Measurements from ENCODE around the gene NAB2.
"Not testable (repeated sequence)": the region's sequence is repeated elsewhere in the genome, so short reads cannot be mapped to it uniquely, and the experiment has no call there.

NAB2 gene

DNA sequence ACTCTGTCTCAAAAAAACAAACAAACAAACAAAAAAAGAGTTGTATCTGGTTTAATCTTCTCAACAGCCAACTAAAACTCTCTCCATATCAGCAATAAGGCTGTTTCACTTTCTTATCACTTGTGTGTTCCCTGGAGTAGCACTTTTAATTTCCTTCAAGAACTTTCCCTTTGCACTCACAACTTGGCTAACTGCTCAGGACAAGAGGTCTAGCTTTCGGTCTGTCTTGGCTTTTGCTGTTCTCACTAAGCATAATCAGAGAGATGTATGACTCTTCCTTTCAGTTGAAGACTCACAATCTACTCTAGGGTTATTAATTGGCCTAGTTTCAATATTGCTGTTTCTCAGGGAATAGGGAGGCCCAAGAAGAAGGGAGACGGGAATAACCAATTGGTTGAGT lies 22.7 kb upstream of the NAB2 start:
- no peak for DNase-seq

DNA sequence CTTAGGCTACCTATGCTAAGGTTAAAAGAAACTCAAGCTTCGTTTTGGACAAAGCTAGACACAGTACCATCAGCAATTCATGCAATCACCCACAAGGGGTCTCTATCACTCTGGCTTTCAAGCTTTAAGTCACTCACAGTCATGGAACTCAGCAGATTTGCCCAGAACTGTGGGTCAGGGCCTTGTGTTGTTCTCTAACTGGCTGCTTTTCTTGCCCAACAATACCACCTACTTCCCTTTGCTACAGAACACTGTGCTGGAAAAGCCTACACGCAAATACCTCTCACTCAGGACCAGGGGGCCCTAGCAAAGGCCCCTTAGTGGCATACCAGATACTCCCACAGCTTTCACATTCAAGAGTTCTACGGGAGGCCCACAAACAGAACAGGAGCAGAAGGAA lies 19.4 kb upstream of the NAB2 start:
- peak; percentile 78 for DNase-seq

DNA sequence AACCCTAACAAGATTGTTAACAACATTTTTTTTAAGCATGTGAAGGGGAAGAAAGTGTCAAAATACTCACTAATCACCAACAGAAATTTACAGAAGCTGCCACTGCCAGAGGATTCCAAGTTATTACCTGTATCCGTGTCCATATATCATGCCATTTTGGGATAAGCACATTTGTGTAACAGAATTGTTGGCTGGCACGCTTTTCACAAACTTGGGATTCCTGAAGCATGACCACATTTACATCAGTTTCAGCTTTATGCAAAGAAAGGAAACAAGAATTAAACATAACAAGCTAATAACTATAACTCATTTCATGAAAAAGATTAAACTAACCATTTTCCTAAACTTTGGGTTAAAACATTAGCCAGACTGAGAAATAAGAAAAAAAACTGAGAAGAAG lies 16.3 kb upstream of the NAB2 start:
- no peak for DNase-seq

DNA sequence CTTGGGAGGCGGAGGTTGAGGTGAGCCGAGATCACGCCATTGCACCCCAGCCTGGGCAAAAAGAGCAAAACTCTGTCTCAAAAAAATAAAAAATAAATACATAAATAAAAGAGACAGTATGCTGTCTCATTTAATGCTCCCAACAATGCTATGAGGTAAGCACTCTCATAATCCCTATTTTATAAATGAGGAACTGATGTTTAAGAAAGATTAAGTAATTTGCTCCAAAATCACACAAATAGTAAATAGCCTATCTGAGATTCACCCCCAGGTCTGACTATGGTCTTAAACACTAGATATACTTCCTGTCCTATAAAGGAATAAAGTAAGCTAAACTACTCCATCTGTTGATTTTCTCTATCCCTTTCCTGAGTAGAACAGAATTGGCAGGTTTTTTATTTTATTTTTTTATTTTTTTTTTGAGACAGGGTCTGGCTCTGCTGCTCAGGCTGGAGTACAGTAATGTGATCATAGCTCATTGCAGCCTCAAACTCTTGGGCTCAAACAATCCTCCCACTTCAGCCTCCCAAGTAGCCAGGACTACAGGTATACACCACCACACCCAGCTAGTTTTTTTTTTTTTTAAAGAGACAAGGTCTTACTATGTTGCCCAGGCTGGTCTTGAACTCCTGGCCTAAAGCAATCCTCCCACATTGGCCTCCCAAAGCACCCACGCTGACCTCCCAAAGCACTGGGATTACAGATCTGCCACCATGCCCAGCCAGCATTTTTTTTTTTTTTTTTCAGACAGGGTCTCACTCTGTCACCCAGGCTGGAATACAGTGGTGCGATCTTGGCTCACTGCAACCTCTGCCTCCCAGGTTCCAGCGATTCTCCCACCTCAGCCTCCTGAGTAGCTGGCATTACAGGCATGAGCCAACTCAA lies 15.1 kb upstream of the NAB2 start:
- not testable (repeated sequence) for DNase-seq

DNA sequence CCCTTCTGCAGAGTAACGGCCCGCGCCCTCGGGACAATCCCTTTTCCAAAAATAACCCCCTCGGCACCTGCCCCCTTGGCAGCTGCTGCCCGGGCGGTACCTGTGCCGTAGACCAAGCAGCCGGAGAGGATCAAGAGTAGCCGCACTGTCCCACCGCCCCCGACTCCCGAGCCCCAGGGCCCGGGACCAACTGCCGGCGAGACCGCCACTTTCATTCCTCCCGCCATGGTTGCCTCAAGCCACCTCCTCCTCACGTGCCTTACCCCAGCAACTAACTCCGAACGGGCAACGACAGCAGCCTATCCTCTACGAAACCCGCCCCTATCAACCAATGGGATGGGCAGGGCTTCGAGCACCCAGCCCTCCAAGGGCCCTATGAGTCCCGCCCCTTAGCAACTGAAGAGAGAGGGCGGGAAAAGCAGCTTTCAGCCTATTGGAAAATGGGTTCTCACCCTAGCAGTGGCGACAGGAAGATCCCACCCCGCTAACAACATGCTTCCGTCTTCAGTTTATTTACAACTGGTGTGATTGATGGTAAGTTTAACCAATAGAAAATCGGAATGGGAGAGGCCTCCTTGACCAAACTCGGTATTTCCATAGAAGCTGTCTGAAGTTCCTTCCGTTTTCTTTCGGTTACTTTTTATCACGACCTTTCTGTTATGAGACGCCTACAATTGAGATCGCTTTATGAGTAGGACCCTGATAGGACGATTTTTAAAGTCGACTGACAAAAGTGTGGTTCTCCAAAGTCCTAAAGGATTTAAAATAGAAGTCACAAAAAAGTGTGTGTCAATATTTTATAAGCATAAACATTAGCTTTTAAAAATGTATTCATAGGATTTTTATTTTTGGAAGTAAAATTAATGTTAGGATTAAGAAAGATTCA lies 10.2 kb upstream of the NAB2 start, which contains the start of gene NEMP1:
TSS of gene NEMP1 (minus strand) at position 273 of the 886 bp plus-strand sequence. CDS start at position 227, 46 bp downstream.
- DNase-seq = peak; percentile 100

DNA sequence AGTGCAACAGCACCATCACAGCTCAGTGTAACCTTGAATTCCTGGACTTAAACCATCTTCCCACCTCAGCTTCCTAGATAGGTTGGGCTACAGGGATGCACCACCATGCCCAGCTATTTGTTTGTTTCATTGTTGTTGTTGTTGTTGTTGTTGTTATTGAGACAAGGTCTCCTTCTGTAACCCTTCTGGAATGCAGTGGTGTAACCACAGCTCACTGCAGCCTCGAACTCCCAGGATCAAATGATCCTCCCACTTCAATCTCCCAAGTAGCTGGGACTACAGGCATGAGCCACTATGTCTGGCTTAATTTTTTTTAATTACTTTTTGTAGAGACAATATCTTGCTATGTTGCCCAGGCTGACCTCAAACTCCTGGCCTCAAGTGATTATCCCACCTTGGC lies 9.1 kb upstream of the NAB2 start:
- no peak for DNase-seq

DNA sequence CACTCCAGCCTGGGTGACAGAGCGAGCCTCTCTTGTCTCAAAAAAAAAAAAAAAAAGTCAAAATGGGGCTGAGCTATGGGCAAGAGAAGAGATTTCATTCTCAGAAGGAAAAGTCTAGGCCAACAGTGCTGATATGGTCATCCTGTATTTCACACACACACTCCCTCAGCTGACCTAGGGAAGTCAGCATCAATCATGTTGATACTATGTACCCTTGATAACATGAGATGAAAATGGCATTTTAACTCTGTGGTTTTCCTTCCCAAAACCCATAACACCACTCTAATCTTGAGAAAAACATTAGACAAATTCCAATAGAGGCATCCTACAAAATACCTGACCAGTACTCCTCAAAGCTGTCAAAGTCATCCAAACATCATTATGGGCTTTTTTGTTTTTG lies 8.1 kb upstream of the NAB2 start:
- DNase-seq = no peak

DNA sequence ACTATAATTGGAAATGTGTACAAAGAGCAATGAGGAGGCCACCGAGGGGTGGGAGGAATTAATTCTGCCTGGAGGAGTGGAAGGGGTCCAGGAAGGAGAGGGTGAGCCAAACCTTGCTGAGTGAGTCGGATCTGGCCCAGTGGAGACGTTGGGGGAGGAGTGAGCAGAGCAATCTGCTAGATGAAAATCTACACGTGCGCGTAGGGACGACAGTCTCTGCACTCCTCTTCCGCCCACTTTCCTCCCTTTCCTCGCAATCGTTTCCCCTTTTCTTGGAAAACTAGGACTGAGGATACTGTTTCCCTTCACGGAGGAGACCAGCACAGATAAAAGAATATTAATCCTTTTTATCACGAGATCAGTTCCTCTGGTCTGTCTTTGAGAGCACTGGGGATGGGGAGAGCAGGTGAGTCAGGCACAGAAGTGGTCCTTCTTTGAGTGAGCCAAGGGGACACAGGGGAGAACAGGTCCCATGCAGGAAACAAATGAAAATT lies 2.9 kb upstream of the NAB2 start:
- peak; percentile 40 for DNase-seq

DNA sequence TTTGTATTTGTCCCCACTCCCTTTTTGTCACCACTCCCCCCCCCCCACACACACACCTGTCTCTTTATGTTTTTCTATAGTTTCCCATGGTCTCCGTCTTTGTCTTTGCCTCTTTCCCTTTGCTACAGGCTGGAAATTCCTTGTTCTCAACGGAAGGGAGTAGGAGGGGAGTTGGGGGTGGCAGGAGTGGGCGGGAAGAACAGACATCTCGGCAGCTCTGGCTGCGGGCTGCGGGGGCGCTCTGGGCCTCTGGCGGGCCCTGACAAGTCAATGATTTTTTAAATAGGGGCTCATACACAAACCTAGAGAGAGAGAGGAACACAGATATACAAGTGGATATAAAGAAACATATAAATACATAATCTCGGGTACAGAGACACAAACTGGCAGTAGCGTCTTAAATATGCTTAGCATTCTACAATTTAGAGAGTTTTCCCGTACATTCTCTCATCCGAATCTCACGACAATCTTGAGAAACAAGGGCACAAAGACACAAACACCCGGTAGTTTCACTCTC lies 2.4 kb upstream of the NAB2 start:
- DNase-seq = peak; percentile 77

DNA sequence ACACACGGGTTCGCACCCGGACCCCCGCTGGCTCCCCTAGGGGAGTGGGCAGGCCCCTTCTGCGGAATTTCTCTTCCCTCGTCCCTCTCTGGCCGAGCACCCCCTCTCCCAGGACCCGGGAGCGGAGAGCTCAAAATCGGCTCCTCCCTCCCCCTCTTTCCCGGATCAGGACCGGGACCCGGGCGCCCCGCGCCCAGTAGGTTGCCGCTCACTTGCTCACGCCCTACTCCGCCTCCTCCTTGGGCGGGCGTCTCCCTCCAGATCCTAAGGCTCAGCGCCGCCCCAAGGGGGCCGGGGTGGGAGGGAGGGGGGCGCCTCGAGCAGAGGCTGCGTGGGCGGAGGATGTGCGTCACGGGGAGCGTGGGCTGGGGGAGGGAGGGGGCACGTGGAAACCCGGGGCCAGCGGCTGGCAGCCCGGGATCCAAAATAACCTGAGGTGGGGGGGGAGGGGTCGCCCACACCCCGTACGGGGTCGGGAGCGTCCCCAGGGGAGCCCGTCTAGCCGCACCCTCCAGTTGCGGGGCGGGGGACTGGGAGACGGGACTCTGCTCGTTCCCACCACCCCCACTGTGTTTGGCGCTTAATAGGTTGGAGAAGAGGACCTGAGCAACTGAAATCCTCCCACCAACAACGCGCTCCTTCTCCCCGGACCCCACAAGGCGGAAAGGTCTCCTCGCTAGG lies 1.8 kb upstream of the NAB2 start:
- DNase-seq = peak; percentile 91

DNA sequence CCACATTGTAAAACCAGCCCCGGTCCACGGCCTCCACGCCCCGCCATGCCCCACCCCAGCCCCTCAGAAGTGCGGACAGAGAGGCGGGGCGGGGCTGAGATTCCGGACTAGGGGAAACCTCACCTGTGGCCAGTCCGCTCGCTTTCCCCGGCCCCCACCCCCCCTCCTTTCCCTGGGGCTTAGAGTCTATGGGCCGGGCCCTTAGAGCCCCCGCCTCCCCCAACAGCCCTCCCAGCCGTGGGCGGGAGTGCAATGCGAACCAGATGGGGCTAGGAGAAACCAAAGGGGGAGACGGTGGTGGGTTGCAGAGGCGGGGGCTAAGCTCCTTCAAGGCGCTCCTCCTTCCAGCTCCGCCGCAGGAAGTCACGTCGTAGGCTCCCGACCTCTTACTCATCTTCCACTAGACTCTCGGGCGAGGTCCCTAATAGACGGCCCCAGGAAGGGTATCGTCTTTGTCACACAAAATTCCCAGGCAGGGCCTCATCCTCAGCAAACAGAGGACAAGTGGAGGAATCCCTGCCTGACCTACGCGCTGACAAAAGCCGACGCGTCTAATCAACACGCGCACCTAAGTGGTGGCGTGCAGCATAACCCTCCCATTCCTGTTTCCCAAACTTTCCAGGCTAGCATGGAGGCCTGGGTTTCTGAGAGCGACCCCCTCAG lies 1.1 kb upstream of the NAB2 start:
- DNase-seq = peak; percentile 98

DNA sequence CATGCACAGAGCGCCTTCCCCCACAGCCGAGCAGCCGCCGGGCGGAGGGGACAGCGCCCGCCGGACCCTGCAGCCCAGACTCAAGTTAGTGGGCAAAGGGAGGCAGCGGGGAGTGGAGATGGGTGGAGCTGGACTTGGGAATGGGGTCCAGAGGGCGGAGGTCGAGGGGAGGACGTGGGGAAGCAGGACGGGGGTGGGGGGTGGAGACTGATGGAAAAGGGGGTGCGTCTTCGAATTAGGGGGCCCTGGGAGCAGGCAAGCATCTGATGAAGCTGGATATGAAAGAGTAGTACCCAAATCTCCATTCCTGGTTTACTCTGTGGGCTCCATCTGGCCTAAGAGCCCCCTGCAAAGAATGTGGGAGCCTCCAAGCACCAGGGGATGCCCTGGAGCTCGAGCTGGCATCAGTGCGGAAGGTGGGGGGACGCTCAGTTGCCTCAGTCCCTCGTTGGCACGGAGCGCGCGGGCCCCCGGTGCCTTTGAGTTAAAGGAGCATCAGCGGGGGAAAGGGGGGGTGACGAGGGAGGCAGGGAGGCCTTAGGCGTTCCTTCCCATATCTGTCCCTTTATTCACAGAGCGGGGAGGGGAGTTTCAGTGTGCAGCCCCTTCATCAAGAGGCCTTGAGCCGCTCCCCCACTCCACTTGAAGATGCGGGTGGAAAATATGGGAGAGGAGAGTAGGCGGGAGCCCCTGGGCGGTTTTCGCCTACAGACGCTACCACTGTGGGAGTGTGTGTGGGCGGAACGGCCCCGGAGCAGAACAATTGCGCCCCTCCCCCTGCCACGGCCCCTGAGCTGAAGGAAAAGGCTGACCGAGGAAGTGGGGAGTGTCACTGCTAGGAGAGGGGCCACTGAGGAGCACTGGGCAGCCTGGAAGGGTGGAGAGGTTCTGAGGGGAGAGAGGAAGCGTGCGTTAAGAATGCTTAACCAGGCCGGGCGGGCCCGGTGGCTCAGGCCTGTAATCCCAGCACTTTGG lies 644 bp downstream of the NAB2 start:
- peak; percentile 75 for DNase-seq

DNA sequence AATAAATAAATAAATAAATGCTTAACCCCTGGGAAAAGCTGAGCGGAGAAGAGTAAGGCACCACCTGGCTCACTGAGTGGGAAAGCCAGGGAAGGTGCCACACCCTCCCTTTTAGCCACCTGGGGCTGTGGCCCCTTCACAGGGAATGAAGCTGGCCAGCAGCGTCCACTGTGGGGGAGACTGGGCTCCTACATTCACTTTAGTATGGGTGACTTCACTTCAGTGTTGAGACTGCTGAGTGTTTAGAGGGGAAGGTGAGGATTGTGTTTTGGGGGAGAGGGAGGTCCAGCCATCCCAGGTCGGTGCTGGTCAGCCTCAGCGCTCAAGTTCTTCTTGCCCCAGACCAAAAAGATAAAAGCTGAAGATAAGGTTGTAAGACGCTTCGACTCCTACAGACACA lies 1.6 kb downstream of the NAB2 start:
- DNase-seq = no peak

DNA sequence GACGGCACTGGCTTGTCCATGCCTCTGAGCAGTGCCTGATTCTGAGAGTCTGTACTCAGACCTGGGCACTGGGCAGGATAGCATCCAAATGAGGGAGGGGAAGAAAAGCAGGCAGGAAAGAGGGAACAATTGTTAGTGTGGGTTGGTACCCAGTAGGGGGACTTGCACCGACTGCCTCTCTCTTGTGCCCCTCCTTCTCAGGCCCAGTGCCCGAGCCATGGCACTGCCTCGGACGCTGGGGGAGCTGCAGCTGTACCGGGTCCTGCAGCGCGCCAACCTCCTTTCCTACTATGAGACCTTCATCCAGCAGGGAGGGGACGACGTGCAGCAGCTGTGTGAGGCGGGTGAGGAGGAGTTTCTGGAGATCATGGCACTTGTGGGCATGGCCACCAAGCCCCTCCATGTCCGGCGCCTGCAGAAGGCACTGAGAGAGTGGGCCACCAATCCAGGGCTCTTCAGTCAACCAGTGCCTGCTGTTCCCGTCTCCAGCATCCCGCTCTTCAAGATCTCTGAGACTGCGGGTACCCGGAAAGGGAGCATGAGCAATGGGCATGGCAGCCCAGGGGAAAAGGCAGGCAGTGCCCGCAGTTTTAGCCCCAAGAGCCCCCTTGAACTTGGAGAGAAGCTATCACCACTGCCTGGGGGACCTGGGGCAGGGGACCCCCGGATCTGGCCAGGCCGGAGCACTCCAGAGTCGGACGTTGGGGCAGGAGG lies 2.2 kb downstream of the NAB2 start:
- no peak for DNase-seq

DNA sequence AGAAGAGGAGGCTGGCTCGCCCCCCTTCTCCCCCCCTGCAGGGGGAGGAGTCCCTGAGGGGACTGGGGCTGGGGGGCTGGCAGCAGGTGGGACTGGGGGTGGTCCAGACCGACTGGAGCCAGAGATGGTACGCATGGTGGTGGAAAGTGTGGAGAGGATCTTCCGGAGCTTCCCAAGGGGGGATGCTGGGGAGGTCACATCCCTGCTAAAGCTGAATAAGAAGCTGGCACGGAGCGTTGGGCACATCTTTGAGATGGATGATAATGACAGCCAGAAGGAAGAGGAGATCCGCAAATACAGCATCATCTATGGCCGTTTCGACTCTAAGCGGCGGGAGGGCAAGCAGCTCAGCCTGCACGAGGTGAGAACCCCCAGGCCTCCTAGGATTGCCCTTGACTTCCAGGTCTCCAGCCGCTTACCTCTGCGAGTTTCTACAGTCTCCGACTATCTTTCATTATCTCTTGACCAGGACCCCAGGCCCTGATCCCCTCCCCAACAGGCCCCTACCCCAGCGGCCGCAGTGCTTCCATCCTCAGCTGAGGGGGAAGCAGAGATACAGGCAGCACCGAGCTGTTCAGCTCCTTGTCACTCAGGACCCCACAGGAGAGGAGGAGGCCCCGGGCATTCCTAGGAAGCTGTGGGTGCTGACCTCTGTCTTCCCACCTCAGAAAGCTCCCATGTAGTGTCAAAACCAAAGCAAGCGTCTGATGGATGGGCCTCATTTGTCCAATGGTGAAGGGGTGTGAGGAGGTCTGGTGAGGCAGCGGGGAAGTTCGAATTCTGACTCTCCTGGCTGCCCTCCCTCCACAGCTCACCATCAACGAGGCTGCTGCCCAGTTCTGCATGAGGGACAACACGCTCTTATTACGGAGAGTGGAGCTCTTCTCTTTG lies 3.0 kb downstream of the NAB2 start:
- DNase-seq = no peak

DNA sequence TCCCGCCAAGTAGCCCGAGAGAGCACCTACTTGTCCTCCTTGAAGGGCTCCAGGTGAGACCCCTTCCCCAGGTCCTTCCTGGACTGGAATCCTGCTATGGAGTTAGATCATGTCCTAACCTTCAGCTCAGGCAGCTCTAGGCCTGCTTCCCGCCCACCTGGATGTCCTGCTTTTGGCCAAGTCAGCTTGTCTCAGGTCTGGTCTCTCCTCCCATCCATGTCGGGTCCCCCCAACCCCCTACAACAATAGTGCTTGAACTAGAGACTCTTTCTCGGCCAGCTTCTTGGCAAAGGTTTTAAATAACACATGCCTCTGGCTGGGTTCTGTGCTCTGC lies 3.6 kb downstream of the NAB2 start:
- DNase-seq = no peak

DNA sequence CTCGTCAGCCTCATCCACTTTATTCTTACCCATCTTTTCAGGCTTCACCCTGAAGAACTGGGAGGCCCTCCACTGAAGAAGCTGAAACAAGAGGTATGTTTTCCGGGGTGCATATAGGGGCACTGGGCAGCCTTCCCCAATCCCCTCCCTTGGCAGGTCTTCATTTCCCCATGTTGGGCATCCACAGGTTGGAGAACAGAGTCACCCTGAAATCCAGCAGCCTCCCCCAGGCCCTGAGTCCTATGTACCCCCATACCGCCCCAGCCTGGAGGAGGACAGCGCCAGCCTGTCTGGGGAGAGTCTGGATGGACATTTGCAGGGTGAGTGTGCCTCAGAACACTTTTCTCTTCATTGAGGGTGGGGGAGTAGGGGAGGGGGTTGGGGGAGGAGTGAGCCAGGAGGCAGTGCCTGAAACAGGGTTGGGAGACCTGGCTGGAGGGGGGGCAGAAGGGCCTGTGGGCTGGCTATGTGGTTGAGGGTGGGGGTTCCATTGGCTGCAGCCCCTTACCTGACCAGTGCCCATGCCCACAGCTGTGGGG lies 4.0 kb downstream of the NAB2 start:
- DNase-seq = no peak

DNA sequence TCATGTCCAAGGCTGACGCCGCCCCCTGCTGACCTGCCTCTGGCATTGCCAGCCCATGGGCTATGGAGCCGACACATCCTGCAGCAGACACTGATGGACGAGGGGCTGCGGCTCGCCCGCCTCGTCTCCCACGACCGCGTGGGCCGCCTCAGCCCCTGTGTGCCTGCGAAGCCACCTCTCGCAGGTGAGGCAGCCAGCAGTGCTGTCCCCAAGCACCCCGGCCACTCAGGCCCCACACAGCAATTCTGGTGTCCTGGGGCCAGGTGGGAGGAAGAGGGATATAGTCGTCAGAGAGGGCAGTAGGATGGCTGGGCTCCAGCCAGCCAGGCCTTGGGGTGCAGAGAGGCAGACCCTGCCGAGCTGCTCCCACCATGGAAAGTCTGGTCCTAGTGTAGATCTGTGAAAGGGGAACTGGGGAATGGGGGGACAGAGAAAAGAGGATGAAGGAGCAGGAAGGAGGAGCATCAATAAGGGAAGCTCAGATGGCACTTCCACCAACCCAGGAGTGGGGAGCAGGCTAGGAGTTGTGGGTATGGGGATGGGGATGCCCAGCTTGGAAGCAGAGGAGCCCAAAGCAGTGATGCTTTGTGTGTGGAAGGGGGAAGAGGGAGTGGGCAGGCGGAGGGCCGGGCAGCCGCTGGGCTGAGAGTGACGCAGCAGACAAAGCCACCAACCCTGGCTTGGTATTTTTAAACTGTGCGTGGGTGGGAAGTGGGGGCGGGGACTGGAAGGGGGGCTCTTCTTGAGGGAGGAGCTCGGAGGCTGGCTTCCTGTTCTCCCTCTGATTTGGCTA lies 4.7 kb downstream of the NAB2 start:
- DNase-seq = peak; percentile 79
